DND-41 (cell line): ENCODE results near the gene TRIM9.

Experiments used
- ATAC-seq: fragments of 200-7000 bp; cut with Tn5 transposase; 3 replicates; pipeline ENCODE4 v1.9.1; 2021; ENCODE audit warnings: low read depth; ENCODE audit not compliant: insufficient read depth
- DNase-seq: peaks from one replicate; pipeline ENCODE4 v3.0.0-alpha.2; 2020
- H2AFZ ChIP-seq: 2 replicates; pipeline ENCODE4 v1.6.0; 2012; ENCODE audit warnings: low read depth, low read length
- H3K27ac ChIP-seq: 2 replicates; pipeline ENCODE4 v1.5.1; 2012; ENCODE audit warnings: low read length, inconsistent platforms
- H3K27me3 ChIP-seq: fragments of 200-600 bp; sonication (generic); 2 replicates; pipeline ENCODE4 v1.6.0; 2012; ENCODE audit warnings: low read length, mild to moderate bottlenecking, inconsistent platforms; ENCODE audit not compliant: insufficient read depth, poor library complexity
- H3K36me3 ChIP-seq: 2 replicates; pipeline ENCODE4 v1.5.1; 2012; ENCODE audit warnings: low read length, inconsistent platforms; ENCODE audit not compliant: insufficient read depth
- H3K4me1 ChIP-seq: 2 replicates; pipeline ENCODE4 v1.5.1; 2012; ENCODE audit warnings: mild to moderate bottlenecking, low read length; ENCODE audit not compliant: insufficient read depth
- H3K4me2 ChIP-seq: 2 replicates; pipeline ENCODE4 v1.6.0; 2012; ENCODE audit warnings: mild to moderate bottlenecking, moderate library complexity, low read length, inconsistent platforms; ENCODE audit not compliant: insufficient read depth
- H3K4me3 ChIP-seq, 2 experiments: fragments of 200-600 bp in 1 of 2; shearing (Covaris generic) in 1 of 2; 2 replicates each; pipeline ENCODE4 v1.5.1; 2012 to 2016; ENCODE audit warnings: inconsistent platforms in 2 of 2, low read length in 2 of 2, mild to moderate bottlenecking in 2 of 2, low read depth in 1 of 2, moderate library complexity in 1 of 2
- H3K79me2 ChIP-seq: 2 replicates; pipeline ENCODE4 v1.6.0; 2012; ENCODE audit warnings: low read length, inconsistent platforms; ENCODE audit not compliant: insufficient read depth
- H3K9ac ChIP-seq: 2 replicates; pipeline ENCODE4 v1.6.0; 2012; ENCODE audit warnings: low read depth, mild to moderate bottlenecking, inconsistent platforms, low read length, moderate library complexity
- H3K9me3 ChIP-seq: 2 replicates; pipeline ENCODE4 v1.5.1; 2012; ENCODE audit warnings: low read length, moderate library complexity, mild to moderate bottlenecking, inconsistent platforms; ENCODE audit not compliant: insufficient read depth, severe bottlenecking
- H4K20me1 ChIP-seq: 2 replicates; pipeline ENCODE4 v1.6.0; 2012; ENCODE audit warnings: low read length; ENCODE audit not compliant: insufficient read depth
- CTCF ChIP-seq: IDR thresholded peaks from 2 replicates; pipeline ENCODE4 v1.5.1; 2012; ENCODE audit warnings: borderline replicate concordance, low read length, moderate library complexity, mild to moderate bottlenecking; ENCODE audit not compliant: poor library complexity, severe bottlenecking; ENCODE audit errors: extremely low read depth
- EZH2 ChIP-seq: IDR thresholded peaks from 3 replicates; pipeline ENCODE4 v1.6.1; 2012; ENCODE audit warnings: borderline replicate concordance, low read depth, mild to moderate bottlenecking, moderate library complexity, low read length, inconsistent platforms; ENCODE audit not compliant: severe bottlenecking

TRIM9 gene

GRCh38 chr14:51139121-51139681 lies 44.3 kb upstream of the TRIM9 start:
- no peak for DNase-seq
- Histone ChIP-seq H3K27ac (no peak overlapping the region), H3K4me3 (no peak overlapping the region), H3K4me1 (no peaks in the 10 kb centered on the region), H4K20me1 (no peaks in the 10 kb centered on the region), H3K79me2 (no peaks in the 10 kb centered on the region), H3K9me3 (no peaks in the 10 kb centered on the region), H2AFZ (no peak overlapping the region), H3K4me2 (no peak overlapping the region), H3K9ac (no peak overlapping the region), H3K36me3 (no peaks in the 10 kb centered on the region), H3K27me3 (no peaks in the 10 kb centered on the region)
- TF ChIP-seq EZH2 (no peak), CTCF (no peak)
- no peak for ATAC-seq

- no peaks in the 10 kb centered on the region for H3K79me2 ChIP-seq
- H3K9me3 ChIP-seq, result no peaks in the 10 kb centered on the region
- TF ChIP-seq EZH2, result no peak
- no peak for TF ChIP-seq CTCF
- ATAC-seq (no peak), DNase-seq (no peak)
- no peaks in the 10 kb centered on the region for H3K4me1 ChIP-seq
- H3K27me3 ChIP-seq, result no peaks in the 10 kb centered on the region
- no peaks in the 10 kb centered on the region for H4K20me1 ChIP-seq
- H3K36me3 ChIP-seq, result no peaks in the 10 kb centered on the region
- H3K27ac ChIP-seq, result no peak overlapping the region
- H3K4me2 ChIP-seq, result no peak overlapping the region
- no peak overlapping the region for H3K9ac ChIP-seq
- H2AFZ ChIP-seq, result no peak overlapping the region
- no peak overlapping the region for H3K4me3 ChIP-seq
These were observed 43.6 kb upstream of the TRIM9 start for GRCh38 chr14:51138404-51139103.

GRCh38 chr14:51131516-51131915 lies 36.6 kb upstream of the TRIM9 start:
- no peak overlapping the region for H3K9ac ChIP-seq
- no peak overlapping the region for H2AFZ ChIP-seq
- no peaks in the 10 kb centered on the region for H3K79me2 ChIP-seq
- H3K27ac ChIP-seq, result no peak overlapping the region
- H3K36me3 ChIP-seq, result no peaks in the 10 kb centered on the region
- no peak for ATAC-seq
- H3K9me3 ChIP-seq, result no peaks in the 10 kb centered on the region
- no peak for TF ChIP-seq CTCF
- no peak for TF ChIP-seq EZH2
- no peak overlapping the region for H3K4me3 ChIP-seq
- no peak overlapping the region for H3K4me2 ChIP-seq
- no peak for DNase-seq
- no peaks in the 10 kb centered on the region for H3K27me3 ChIP-seq
- no peaks in the 10 kb centered on the region for H4K20me1 ChIP-seq
- H3K4me1 ChIP-seq, result no peaks in the 10 kb centered on the region
